T-cell (primary cell): Measurements from ENCODE around the gene ZWILCH. TPM values are rescaled to one million over a fixed set of nuclear protein-coding genes. Genes with fewer than 3 reads are reported as not detected.

Source experiments
- ATAC-seq, 4 experiments: fragments of 200-7000 bp in 3 of 4; fragments of 150-1000 bp in 1 of 4; cut with Tn5 transposase; replicated peaks in 1 of 4; 1 replicate in 3 of 4; 2 replicates in 1 of 4; pipeline ENCODE4 v1.10.0; 2021; ENCODE audit warnings: moderate library complexity in 3 of 4, mild to moderate bottlenecking in 2 of 4, moderate number of reproducible peaks in 1 of 4
- CTCF ChIA-PET, 2 donors: fragments of 300-600 bp; sonication (Branson Sonifier 250); formaldehyde crosslinking; loops; one replicate each; lab custom pipeline; 2022; ENCODE audit warnings: antibody characterized with exemption in 2 of 2; lab: Charles Lee
- POLR2A ChIA-PET, 2 donors: fragments of 300-600 bp; sonication (Branson Sonifier 250); formaldehyde crosslinking; loops; one replicate each; lab custom pipeline; 2022; ENCODE audit warnings: antibody characterized with exemption in 2 of 2; lab: Charles Lee
- DNase-seq, 35 experiments: peaks; one replicate each; pipeline versions ENCODE4 v3.0.0 to v3.0.0-alpha.2; 2013 to 2023
- H3K27ac ChIP-seq: one replicate; pipeline ENCODE4 v1.5.1; 2013; ENCODE audit warnings: low read length
- H3K27me3 ChIP-seq, 2 experiments: replicated peaks in 1 of 2; 1 replicate in 1 of 2; 2 replicates in 1 of 2; pipeline versions ENCODE4 v1.6.1 to v1.7.0; 2013; ENCODE audit warnings: low read length in 1 of 2, mixed read lengths in 1 of 2; ENCODE audit not compliant: control insufficient read depth in 2 of 2, insufficient read depth in 2 of 2; ENCODE audit errors: extremely low read depth in 1 of 2
- H3K36me3 ChIP-seq, 2 donors: 1 replicate in 1 of 2; 2 replicates in 1 of 2; pipeline versions ENCODE4 v1.6.1 to v1.7.0; 2013; ENCODE audit warnings: low read length in 1 of 2; ENCODE audit not compliant: control insufficient read depth in 2 of 2, insufficient read depth in 1 of 2; ENCODE audit errors: extremely low read depth in 1 of 2
- H3K4me1 ChIP-seq, 2 experiments: 1 replicate in 1 of 2; 2 replicates in 1 of 2; pipeline versions ENCODE4 v1.6.1 to v1.7.0; 2013; ENCODE audit warnings: low read length in 2 of 2, mixed read lengths in 1 of 2; ENCODE audit not compliant: insufficient read depth in 2 of 2, control insufficient read depth in 1 of 2; ENCODE audit errors: extremely low read depth in 1 of 2
- H3K4me3 ChIP-seq, 2 donors: 1 replicate in 1 of 2; 2 replicates in 1 of 2; pipeline versions ENCODE4 v1.5.1 to v1.7.0; 2013; ENCODE audit warnings: mild to moderate bottlenecking in 2 of 2, low read length in 1 of 2, moderate library complexity in 1 of 2; ENCODE audit not compliant: control insufficient read depth in 1 of 2; ENCODE audit errors: extremely low read depth in 1 of 2
- H3K9me3 ChIP-seq: 2 replicates; pipeline ENCODE4 v1.7.0; 2013
- H3K27ac Mint-ChIP-seq, 2 donors: one replicate each; pipeline ENCODE4 v1.8.0; 2020 to 2021; ENCODE audit warnings: mild to moderate bottlenecking in 2 of 2, mixed read lengths in 2 of 2
- H3K27me3 Mint-ChIP-seq, 2 donors: one replicate each; pipeline ENCODE4 v1.8.0; 2021 to 2022; ENCODE audit warnings: mixed read lengths in 2 of 2
- H3K36me3 Mint-ChIP-seq: one replicate; pipeline ENCODE4 v1.8.0; 2021; ENCODE audit warnings: mixed read lengths
- H3K4me1 Mint-ChIP-seq, 3 donors: one replicate each; pipeline ENCODE4 v1.8.0; 2020 to 2022; ENCODE audit warnings: mixed read lengths in 3 of 3, mild to moderate bottlenecking in 1 of 3
- H3K4me3 Mint-ChIP-seq, 3 donors: one replicate each; pipeline ENCODE4 v1.8.0; 2020 to 2022; ENCODE audit warnings: mild to moderate bottlenecking in 3 of 3, mixed read lengths in 3 of 3, moderate library complexity in 3 of 3
- H3K9me3 Mint-ChIP-seq, 3 donors: one replicate each; pipeline ENCODE4 v1.8.0; 2020 to 2022; ENCODE audit warnings: mixed read lengths in 3 of 3
- WGBS: methylation state at CpG from one replicate; pipeline ENCODE4 v1.1.5; 2013; ENCODE audit warnings: missing lambda C conversion rate; ENCODE audit not compliant: insufficient coverage; 5-methylcytosine and 5-hydroxymethylcytosine counted together
- total RNA-seq, 35 experiments: library from RNA in 6 of 35; stranded (reverse) in 6 of 35; fragments of 120-200 nt in 1 of 35; gene quantifications; one replicate each; pipeline versions ENCODE4 v1.2.1 to v1.2.4 and lab custom pipeline; 2013 to 2026

ZWILCH gene
- total RNA-seq, 5 donors from 2014 or later (not counting 1 experiment from before 2014, with no cell fraction given): 4.9 to 9.2 (median 6.2) TPM

DNA sequence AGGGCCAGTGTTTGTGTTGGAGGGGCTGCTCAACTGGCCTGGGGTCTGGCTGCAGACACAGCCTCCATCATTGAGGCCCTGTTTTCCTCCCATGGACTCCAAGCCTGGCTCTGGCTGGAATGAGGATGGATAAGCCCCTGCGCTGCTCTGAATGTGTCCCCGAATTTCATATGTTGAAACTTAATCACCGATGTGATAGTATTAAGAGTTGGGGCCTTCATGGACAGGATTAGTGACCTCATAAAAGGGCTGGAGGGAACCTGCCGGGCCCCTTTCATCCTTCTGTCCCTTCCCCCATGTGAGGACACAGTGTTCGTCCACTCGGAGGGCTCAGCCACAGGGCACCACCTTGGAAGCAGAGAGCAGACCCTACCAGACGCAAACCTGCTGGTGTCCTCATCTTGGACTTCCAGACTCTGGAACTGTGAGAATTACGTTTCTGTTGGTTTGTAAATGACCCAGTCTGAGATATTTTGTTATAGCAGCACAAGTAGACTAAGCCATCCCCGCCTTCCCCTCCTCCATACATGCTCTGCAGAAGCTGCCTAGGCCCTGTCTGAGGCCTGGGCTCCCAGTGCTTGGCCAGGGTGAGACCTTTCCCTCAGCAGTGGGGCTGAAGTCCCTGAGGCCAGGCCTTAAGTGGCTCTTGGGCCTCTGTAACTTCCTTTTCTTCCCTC is 64.5 kb downstream of the ZWILCH start:
- no peak overlapping the region for H3K27ac Mint-ChIP-seq
- no peaks in the 10 kb centered on the region for H3K36me3 ChIP-seq
- H3K9me3 ChIP-seq: no peaks in the 10 kb centered on the region
- H3K9me3 Mint-ChIP-seq: no peaks in the 10 kb centered on the region
- H3K4me1 ChIP-seq: peaks cover 0 to 6% of the 10 kb centered on the region in 2 experiments
- H3K27me3 ChIP-seq: peaks cover 0 to 2% of the 10 kb centered on the region in 2 experiments
- H3K4me3 Mint-ChIP-seq: no peak overlapping the region
- H3K4me3 ChIP-seq: no peak overlapping the region
- peaks cover 4 to 8% (median 6%) of the 10 kb centered on the region in 3 donors for H3K4me1 Mint-ChIP-seq
- H3K27me3 Mint-ChIP-seq: no peaks in the 10 kb centered on the region
- ChIA-PET CTCF (no interaction called here), POLR2A (no interaction called here)
- H3K36me3 Mint-ChIP-seq: no peaks in the 10 kb centered on the region
- DNase-seq (no peak), ATAC-seq (no peak)
- H3K27ac ChIP-seq: no peak overlapping the region
- WGBS: 67% methylated on average over 1 of the region's 9 CpGs

DNA sequence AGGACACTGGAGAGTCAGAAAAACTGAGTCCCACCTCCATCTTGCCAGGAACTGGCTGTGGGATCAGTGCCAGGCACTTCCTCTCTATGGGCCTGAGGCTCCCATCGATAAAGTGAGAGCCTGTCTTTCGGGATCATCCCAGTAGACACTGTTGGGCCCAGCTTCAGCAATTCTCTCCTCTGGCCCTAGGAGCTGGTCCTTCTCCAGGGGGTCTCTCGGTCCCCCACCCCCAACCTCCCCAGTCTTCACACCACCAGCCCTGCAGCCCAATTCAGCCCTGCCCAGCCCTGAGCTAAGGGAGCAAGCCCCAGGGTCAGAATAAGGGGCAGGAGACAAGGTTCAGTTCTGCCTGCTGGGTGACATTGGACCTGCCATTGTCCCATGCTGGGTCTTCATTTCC is 65.2 kb downstream of the ZWILCH start:
- ChIA-PET POLR2A (no interaction called here), CTCF (no interaction called here)
- no peak overlapping the region for H3K27ac ChIP-seq
- no peak overlapping the region for H3K4me3 ChIP-seq
- no peak overlapping the region for H3K27ac Mint-ChIP-seq
- peaks cover 0 to 6% of the 10 kb centered on the region in 2 experiments for H3K4me1 ChIP-seq
- DNase-seq (no peak), ATAC-seq (no peak)
- no peaks in the 10 kb centered on the region for H3K9me3 Mint-ChIP-seq
- WGBS: 83% methylated on average over 3 of the region's 3 CpGs
- no peaks in the 10 kb centered on the region for H3K36me3 ChIP-seq
- no peaks in the 10 kb centered on the region for H3K36me3 Mint-ChIP-seq
- peaks cover 4 to 8% (median 6%) of the 10 kb centered on the region in 3 donors for H3K4me1 Mint-ChIP-seq
- H3K4me3 Mint-ChIP-seq: no peak overlapping the region
- H3K27me3 Mint-ChIP-seq: no peaks in the 10 kb centered on the region
- H3K9me3 ChIP-seq: no peaks in the 10 kb centered on the region
- H3K27me3 ChIP-seq: peaks cover 0 to 2% of the 10 kb centered on the region in 2 experiments

DNA sequence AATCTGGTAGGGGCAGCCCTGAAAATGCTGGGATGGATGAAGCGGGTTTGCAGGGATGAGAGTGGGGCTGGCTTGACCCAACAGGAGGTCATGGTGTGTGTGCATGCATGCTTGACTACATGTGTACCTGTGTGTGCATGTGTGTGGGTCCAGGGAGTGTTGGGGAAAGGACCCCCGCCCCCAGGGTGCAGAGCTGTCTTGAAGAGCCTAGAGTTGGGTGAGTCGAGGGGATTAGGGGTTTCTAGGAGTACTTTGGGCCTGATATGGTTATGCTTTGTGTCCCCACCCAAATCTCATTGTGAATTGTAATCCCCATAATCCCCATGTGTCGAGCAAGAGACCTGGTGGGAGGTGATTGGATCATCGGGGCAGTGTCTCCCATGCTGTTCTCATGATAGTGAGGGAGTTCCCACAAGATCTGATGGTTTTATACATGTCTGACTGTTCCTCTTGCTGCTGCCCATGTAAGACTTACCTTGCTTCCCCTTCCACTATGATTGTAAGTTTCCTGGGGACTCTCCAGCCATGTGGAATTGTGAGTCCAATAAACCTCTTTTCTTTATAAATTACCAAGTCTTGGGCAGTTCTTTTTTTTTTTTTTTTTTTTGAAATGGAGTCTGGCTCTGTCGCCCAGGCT is 65.8 kb downstream of the ZWILCH start:
- Histone ChIP-seq H3K36me3 (no peaks in the 10 kb centered on the region), H3K4me3 (no peak overlapping the region), H3K9me3 (no peaks in the 10 kb centered on the region), H3K27ac (no peak overlapping the region), H3K27me3 (peaks cover 0 to 4% of the 10 kb centered on the region in 2 experiments), H3K4me1 (peaks cover 0 to 6% of the 10 kb centered on the region in 2 experiments)
- Mint-ChIP-seq H3K4me1 (peaks cover 4 to 8% (median 6%) of the 10 kb centered on the region in 3 donors), H3K9me3 (no peaks in the 10 kb centered on the region), H3K36me3 (no peaks in the 10 kb centered on the region), H3K4me3 (no peak overlapping the region), H3K27ac (no peak overlapping the region), H3K27me3 (no peaks in the 10 kb centered on the region)
- WGBS: 82% methylated on average over 3 of the region's 6 CpGs
- POLR2A ChIA-PET: no interaction called here
- CTCF ChIA-PET: no interaction called here
- no peak for DNase-seq
- no peak for ATAC-seq

- H3K4me1 Mint-ChIP-seq: peaks cover under 1 to 2% (median 1%) of the 10 kb centered on the region in 3 donors
- CTCF ChIA-PET: interaction anchor here in 1 of 2 donors (0.7 kb wide), 2 partner anchors 11 to 1116 kb away, joined by 3 to 4 read pairs; no protein-coding TSS in a partner anchor
- no peaks in the 10 kb centered on the region for H3K36me3 Mint-ChIP-seq
- no peak overlapping the region for H3K4me3 ChIP-seq
- ATAC-seq (no peak), DNase-seq (no peak)
- H3K36me3 ChIP-seq: no peaks in the 10 kb centered on the region
- no peak overlapping the region for H3K27ac Mint-ChIP-seq
- H3K27me3 ChIP-seq: peaks cover 0 to 2% of the 10 kb centered on the region in 2 experiments
- no peak overlapping the region for H3K4me3 Mint-ChIP-seq
- no peaks in the 10 kb centered on the region for H3K27me3 Mint-ChIP-seq
- peaks cover 0 to 2% of the 10 kb centered on the region in 2 experiments for H3K4me1 ChIP-seq
- POLR2A ChIA-PET: no interaction called here
- H3K9me3 Mint-ChIP-seq: no peaks in the 10 kb centered on the region
- H3K9me3 ChIP-seq: no peaks in the 10 kb centered on the region
- 73% methylated on average over 4 of the region's 4 CpGs for WGBS
- no peak overlapping the region for H3K27ac ChIP-seq
These were observed 67.0 kb downstream of the ZWILCH start for GRCh38 chr15:66572146-66572545.

- CTCF ChIA-PET: no interaction called here
These were observed 68.2 kb downstream of the ZWILCH start for GRCh38 chr15:66573348-66573718.

DNA sequence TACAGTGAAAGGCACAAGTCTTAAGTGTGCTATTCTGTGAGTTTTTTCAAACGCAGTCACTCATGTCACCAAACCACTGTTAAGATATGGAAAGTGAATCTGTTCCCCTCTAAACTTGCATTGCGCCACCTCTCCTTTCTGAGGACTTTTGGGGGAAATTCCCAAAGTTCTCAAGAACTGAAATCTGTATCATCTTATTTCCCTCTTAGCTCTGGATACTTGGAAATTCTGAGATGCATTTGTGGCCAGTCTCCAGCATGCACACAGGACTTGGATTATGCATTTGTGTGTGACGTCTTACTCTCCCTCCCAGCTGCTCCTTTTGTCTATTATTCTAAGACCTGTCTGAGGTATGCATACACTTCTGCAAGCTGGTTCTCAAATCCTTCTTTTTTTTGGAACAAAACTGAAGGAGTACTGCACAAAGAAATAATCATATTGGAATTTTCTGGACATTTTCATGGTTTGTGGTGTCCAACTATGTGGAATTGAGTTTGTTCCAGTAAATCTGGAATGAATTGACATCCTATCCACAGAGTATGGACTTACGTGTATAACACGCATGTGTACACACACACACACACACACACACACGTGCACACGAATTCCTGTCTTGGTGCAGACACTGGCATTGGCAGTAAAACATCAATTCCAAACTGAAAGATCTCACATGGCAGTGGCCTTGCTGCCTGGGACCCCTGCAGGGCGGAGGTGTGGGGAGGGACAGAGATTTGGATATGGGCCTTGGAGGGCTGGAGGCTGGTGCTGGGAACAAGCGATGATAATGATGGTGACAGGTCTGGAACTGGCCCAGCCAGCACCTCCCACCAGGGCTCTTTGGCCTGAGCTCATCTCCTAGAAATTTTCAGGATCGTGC is 68.8 kb downstream of the ZWILCH start:
- Mint-ChIP-seq H3K27me3 (no peaks in the 10 kb centered on the region), H3K4me3 (no peak overlapping the region), H3K27ac (no peak overlapping the region), H3K36me3 (no peaks in the 10 kb centered on the region), H3K9me3 (no peaks in the 10 kb centered on the region), H3K4me1 (no peaks in the 10 kb centered on the region)
- Histone ChIP-seq H3K27me3 (peaks cover 0 to 2% of the 10 kb centered on the region in 2 experiments), H3K9me3 (no peaks in the 10 kb centered on the region), H3K36me3 (no peaks in the 10 kb centered on the region), H3K4me3 (no peak overlapping the region), H3K4me1 (no peaks in the 10 kb centered on the region), H3K27ac (no peak overlapping the region)
- DNase-seq (no peak), ATAC-seq (no peak)
- POLR2A ChIA-PET: no interaction called here
- CTCF ChIA-PET: no interaction called here
- WGBS: 100% methylated on average over 1 of the region's 10 CpGs

More at GRCh38 chr15:66573348-66573718, 68.2 kb downstream of the ZWILCH start:
- no peak for DNase-seq
- Histone ChIP-seq H3K4me3 (no peak overlapping the region), H3K9me3 (no peaks in the 10 kb centered on the region), H3K27ac (no peak overlapping the region), H3K36me3 (no peaks in the 10 kb centered on the region), H3K4me1 (no peaks in the 10 kb centered on the region), H3K27me3 (peaks cover 0 to 2% of the 10 kb centered on the region in 2 experiments)
- H3K36me3 Mint-ChIP-seq: no peaks in the 10 kb centered on the region
- no peak for ATAC-seq
- POLR2A ChIA-PET: no interaction called here
- no peaks in the 10 kb centered on the region for H3K9me3 Mint-ChIP-seq
- WGBS: 100% methylated on average over 2 of the region's 7 CpGs
- H3K4me1 Mint-ChIP-seq: no peaks in the 10 kb centered on the region
- H3K4me3 Mint-ChIP-seq: no peak overlapping the region
- H3K27me3 Mint-ChIP-seq: no peaks in the 10 kb centered on the region
- no peak overlapping the region for H3K27ac Mint-ChIP-seq
